Natural killer cell treated with Interleukin-12 subunit alpha and Interleukin-12 subunit beta and Interleukin-15 and Interleukin-18, amount 100 ng/mL, for 72 hours (primary cell): Measurements from ENCODE around the gene SRPK2. TPM values are rescaled to one million over a fixed set of nuclear protein-coding genes. Genes with fewer than 3 reads are reported as not detected.
"Not testable (repeated sequence)": the region's sequence is repeated elsewhere in the genome, so short reads cannot be mapped to it uniquely, and the experiment has no call there.

Experiments
- ATAC-seq, 2 donors: fragments of 150-1000 bp; cut with Tn5 transposase in 1 of 2; sonication (Bioruptor Pico), chemical (Tn5 transposase) in 1 of 2; 2 replicates each; pipeline ENCODE4 v1.10.0; 2021
- DNase-seq: peaks from one replicate; pipeline ENCODE4 v3.0.0; 2022; ENCODE audit warnings: low spot score
- H3K27ac Mint-ChIP-seq, 2 donors: 1 replicate in 1 of 2; 2 replicates in 1 of 2; pipeline ENCODE4 v1.8.0; 2022; ENCODE audit warnings: mixed read lengths in 2 of 2, mild to moderate bottlenecking in 1 of 2, moderate library complexity in 1 of 2
- H3K27me3 Mint-ChIP-seq, 2 donors: 1 replicate in 1 of 2; 2 replicates in 1 of 2; pipeline ENCODE4 v1.8.0; 2022; ENCODE audit warnings: mixed read lengths in 2 of 2
- H3K36me3 Mint-ChIP-seq: one replicate; pipeline ENCODE4 v1.8.0; 2022; ENCODE audit warnings: mixed read lengths
- H3K4me1 Mint-ChIP-seq, 2 donors: 1 replicate in 1 of 2; 2 replicates in 1 of 2; pipeline ENCODE4 v1.8.0; 2022; ENCODE audit warnings: low read depth in 2 of 2, mixed read lengths in 2 of 2, mild to moderate bottlenecking in 1 of 2
- H3K4me3 Mint-ChIP-seq: one replicate; pipeline ENCODE4 v1.8.0; 2022; ENCODE audit warnings: mixed read lengths
- H3K9me3 Mint-ChIP-seq: 2 replicates; pipeline ENCODE4 v1.8.0; 2022; ENCODE audit warnings: mixed read lengths
- total RNA-seq, 2 donors: library from RNA; stranded (reverse); gene quantifications; one replicate each; pipeline ENCODE4 v1.2.3, GENCODE V29; 2022

The SRPK2 gene
- total RNA-seq, 2 donors from 2014 or later, result 39.1 to 47.3 TPM

GRCh38 chr7:105245398-105246114 is 143.2 kb downstream of the SRPK2 start:
- no peak for DNase-seq
- H3K27me3 Mint-ChIP-seq, result no peaks in the 10 kb centered on the region
- no peaks in the 10 kb centered on the region for H3K9me3 Mint-ChIP-seq
- no peak for ATAC-seq
- H3K27ac Mint-ChIP-seq, result no peak overlapping the region
- no peaks in the 10 kb centered on the region for H3K36me3 Mint-ChIP-seq
- H3K4me1 Mint-ChIP-seq, result peaks cover 13 to 24% of the 10 kb centered on the region in 2 donors
- H3K4me3 Mint-ChIP-seq, result no peak overlapping the region

GRCh38 chr7:105244594-105244993 is 144.1 kb downstream of the SRPK2 start:
- no peak overlapping the region for H3K27ac Mint-ChIP-seq
- no peaks in the 10 kb centered on the region for H3K9me3 Mint-ChIP-seq
- H3K36me3 Mint-ChIP-seq, result no peaks in the 10 kb centered on the region
- DNase-seq, result no peak
- peaks cover 13 to 29% of the 10 kb centered on the region in 2 donors for H3K4me1 Mint-ChIP-seq
- no peak for ATAC-seq
- H3K4me3 Mint-ChIP-seq, result no peak overlapping the region
- no peaks in the 10 kb centered on the region for H3K27me3 Mint-ChIP-seq

DNA sequence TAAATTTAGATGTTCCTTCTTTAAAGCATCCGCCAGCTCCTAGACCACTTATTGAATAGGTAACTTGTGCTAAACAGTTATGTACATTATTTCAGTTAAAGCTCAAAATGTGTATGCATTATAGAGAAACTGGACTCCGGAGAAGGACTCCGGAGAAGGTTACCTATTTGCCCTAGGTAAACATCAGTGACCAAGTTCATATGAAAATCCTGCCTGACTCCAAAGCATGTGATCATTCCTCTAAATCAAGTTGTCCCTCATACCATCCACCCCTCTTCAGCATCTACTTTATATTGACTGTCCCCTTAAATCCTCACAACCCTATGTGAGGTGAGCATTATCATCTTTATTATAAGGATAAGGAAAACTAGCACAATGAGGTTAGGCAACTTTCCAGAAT is 147.5 kb downstream of the SRPK2 start:
- H3K4me3 Mint-ChIP-seq, result no peak overlapping the region
- DNase-seq (no peak), ATAC-seq (no peak)
- H3K36me3 Mint-ChIP-seq, result no peaks in the 10 kb centered on the region
- peaks cover 26 to 46% of the 10 kb centered on the region in 2 donors for H3K4me1 Mint-ChIP-seq
- H3K27ac Mint-ChIP-seq, result peak overlapping the region in 1 of 2 donors; percentile 16
- H3K9me3 Mint-ChIP-seq, result no peaks in the 10 kb centered on the region
- no peaks in the 10 kb centered on the region for H3K27me3 Mint-ChIP-seq

- ATAC-seq (peak in 1 of 2 donors; percentile 20), DNase-seq (no peak)
- no peaks in the 10 kb centered on the region for H3K9me3 Mint-ChIP-seq
- H3K4me1 Mint-ChIP-seq, result peaks cover 37 to 56% of the 10 kb centered on the region in 2 donors
- peak overlapping the region in 1 of 2 donors; percentile 6 for H3K27ac Mint-ChIP-seq
- no peaks in the 10 kb centered on the region for H3K27me3 Mint-ChIP-seq
- no peaks in the 10 kb centered on the region for H3K36me3 Mint-ChIP-seq
- H3K4me3 Mint-ChIP-seq, result no peak overlapping the region
Measured at GRCh38 chr7:105238198-105238765, 150.4 kb downstream of the SRPK2 start.

DNA sequence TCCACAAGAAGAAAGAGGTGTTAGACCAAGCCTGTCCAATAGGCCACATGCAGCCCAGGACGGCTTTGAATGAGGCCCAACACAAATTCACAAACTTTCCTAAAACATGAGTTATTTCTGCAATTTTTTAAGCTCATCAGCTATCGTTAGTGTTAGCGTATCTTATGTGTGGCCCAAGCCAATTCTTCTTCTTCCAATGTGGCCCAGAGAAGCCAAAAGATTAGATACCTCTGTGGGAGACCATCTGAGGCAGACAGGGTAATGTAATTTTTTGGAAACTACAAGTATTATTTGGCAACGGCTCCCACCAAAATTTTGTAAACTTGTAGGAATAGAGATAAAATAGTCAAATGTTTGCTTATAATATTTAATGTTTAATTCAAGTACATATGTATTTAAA is 153.8 kb downstream of the SRPK2 start:
- H3K4me1 Mint-ChIP-seq, result peaks cover 37 to 39% of the 10 kb centered on the region in 2 donors
- H3K9me3 Mint-ChIP-seq, result no peaks in the 10 kb centered on the region
- no peak overlapping the region for H3K4me3 Mint-ChIP-seq
- H3K27me3 Mint-ChIP-seq, result no peaks in the 10 kb centered on the region
- no peak overlapping the region for H3K27ac Mint-ChIP-seq
- DNase-seq (no peak), ATAC-seq (no peak)
- no peaks in the 10 kb centered on the region for H3K36me3 Mint-ChIP-seq

- not testable (repeated sequence) for ATAC-seq, H3K36me3 Mint-ChIP-seq, H3K9me3 Mint-ChIP-seq, DNase-seq, H3K27ac Mint-ChIP-seq, H3K4me3 Mint-ChIP-seq, H3K27me3 Mint-ChIP-seq
- H3K4me1 Mint-ChIP-seq, result peaks cover 32% of the 10 kb centered on the region in 2 donors
Measured at GRCh38 chr7:105232829-105233291, 155.9 kb downstream of the SRPK2 start.

DNA sequence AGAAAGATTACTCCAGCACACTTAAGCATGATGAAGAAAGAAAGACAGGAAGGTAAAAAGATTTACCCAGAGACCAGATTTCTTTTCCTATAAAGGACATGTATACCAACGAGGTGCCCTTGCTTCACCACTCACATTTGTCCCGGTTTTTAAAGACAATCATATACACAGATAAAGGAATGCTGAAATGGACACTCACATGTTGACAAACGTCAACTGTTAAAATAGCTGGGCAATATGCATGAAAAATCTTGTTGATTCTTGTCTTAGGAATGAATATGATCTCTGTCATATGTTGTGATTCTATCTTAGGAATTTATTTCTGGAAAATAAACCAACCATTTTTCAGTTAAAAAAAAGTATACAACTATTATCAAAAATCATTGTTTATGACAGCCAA is 158.2 kb downstream of the SRPK2 start:
- H3K9me3 Mint-ChIP-seq, result no peaks in the 10 kb centered on the region
- H3K36me3 Mint-ChIP-seq, result no peaks in the 10 kb centered on the region
- no peak overlapping the region for H3K4me3 Mint-ChIP-seq
- H3K27me3 Mint-ChIP-seq, result no peaks in the 10 kb centered on the region
- DNase-seq (no peak), ATAC-seq (no peak)
- H3K27ac Mint-ChIP-seq, result no peak overlapping the region
- H3K4me1 Mint-ChIP-seq, result peaks cover 10 to 17% of the 10 kb centered on the region in 2 donors

DNA sequence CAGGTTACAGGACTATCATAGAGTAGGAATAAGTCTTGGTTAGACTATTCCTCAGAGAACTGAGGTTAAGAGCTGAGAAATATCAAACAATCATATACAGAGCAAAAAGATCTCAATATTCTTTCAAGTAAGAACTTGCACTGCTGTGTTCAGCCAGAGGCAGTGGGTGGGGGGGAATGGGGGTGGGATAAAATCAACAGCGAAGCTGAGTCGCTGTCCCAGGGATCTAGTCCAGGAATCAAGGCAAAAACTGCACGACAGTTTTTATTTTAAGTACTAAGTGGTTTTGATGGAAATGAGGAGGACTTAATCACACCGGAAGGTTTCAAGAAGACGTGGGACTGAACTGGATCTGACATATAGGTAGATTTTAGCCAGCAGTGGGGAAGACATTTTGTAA is 159.1 kb downstream of the SRPK2 start:
- Mint-ChIP-seq H3K36me3 (no peaks in the 10 kb centered on the region), H3K27ac (no peak overlapping the region), H3K4me1 (peaks cover 14 to 21% of the 10 kb centered on the region in 2 donors), H3K27me3 (no peaks in the 10 kb centered on the region), H3K4me3 (no peak overlapping the region), H3K9me3 (no peaks in the 10 kb centered on the region)
- no peak for ATAC-seq
- no peak for DNase-seq

DNA sequence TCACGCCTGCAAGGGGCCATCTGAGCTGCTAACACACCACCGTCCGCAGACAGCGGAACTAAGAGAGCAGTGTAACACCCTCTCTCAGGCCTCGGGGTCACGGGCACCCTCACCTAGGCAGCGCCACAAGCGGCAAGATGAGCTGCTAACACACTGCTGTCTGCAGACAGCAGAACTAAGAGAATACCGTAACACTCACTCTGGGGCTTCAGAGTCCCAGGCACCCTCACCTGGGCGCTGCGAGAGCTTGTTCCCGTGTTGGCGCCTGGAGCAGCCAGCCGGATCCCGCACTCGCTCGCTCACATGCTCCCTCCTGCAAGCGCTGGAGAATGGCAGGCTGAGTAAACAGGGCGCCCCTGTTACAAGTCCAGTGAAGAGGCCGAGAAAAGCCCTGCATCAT is 160.2 kb downstream of the SRPK2 start:
- Mint-ChIP-seq H3K36me3 (no peaks in the 10 kb centered on the region), H3K27me3 (no peaks in the 10 kb centered on the region), H3K27ac (no peak overlapping the region), H3K9me3 (no peaks in the 10 kb centered on the region), H3K4me1 (peaks cover 12 to 19% of the 10 kb centered on the region in 2 donors), H3K4me3 (no peak overlapping the region)
- ATAC-seq, result no peak
- DNase-seq, result no peak

DNA sequence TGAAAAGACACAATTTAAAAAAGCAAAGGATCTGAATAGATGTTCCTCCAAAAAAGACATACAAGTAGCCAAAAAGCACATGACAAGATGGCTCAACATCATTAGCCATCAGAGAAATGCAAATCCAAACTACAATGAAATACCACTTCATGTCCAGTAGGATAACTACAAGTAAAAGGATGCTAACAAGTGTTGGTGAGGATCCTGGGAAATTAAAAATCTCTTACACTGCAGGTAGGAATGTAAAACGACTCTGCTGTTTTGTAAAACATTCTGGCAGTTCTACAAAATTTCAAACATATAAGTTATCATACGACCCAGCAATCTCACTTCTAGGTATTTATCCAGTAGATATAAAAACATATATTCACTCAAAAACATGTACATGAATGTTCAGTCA is 161.3 kb downstream of the SRPK2 start:
- ATAC-seq, result no peak
- H3K27ac Mint-ChIP-seq, result peak overlapping the region in 1 of 2 donors; percentile 9
- H3K4me3 Mint-ChIP-seq, result no peak overlapping the region
- peaks cover 19 to 22% of the 10 kb centered on the region in 2 donors for H3K4me1 Mint-ChIP-seq
- H3K36me3 Mint-ChIP-seq, result no peaks in the 10 kb centered on the region
- H3K9me3 Mint-ChIP-seq, result no peaks in the 10 kb centered on the region
- H3K27me3 Mint-ChIP-seq, result no peaks in the 10 kb centered on the region
- DNase-seq, result no peak

GRCh38 chr7:105224884-105225651 is 163.7 kb downstream of the SRPK2 start:
- no peaks in the 10 kb centered on the region for H3K27me3 Mint-ChIP-seq
- H3K9me3 Mint-ChIP-seq, result no peaks in the 10 kb centered on the region

DNA sequence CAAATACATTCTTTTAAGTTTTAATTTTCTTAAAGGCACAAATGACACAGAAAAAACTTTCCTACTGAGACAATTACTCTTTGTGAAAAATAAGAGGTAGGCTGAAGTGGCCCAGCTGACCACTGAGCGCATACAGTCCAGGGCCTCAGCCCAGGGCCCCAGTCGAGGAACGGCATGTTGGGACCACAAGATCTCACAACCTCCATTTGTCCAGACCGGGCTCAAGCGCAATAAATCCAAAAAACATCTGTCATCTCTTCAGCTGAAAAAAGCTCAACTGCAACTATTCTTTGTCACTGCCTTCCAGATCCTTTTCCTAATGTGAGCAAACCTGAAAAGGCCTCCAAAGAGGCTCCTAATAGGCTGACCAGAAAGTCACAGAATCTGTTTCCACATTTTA is 165.8 kb downstream of the SRPK2 start:
- Mint-ChIP-seq H3K4me1 (peaks cover 33 to 38% of the 10 kb centered on the region in 2 donors), H3K27me3 (no peaks in the 10 kb centered on the region), H3K27ac (peak overlapping the region in 1 of 2 donors; percentile 40), H3K4me3 (no peak overlapping the region), H3K36me3 (no peaks in the 10 kb centered on the region), H3K9me3 (no peaks in the 10 kb centered on the region)
- DNase-seq (no peak), ATAC-seq (no peak)

More at GRCh38 chr7:105224884-105225651, 163.7 kb downstream of the SRPK2 start:
- ATAC-seq (peak; percentile 61 to 76), DNase-seq (no peak)
- peaks cover 28 to 34% of the 10 kb centered on the region in 2 donors for H3K4me1 Mint-ChIP-seq
- peak overlapping the region; percentile 36 for H3K4me3 Mint-ChIP-seq
- no peaks in the 10 kb centered on the region for H3K36me3 Mint-ChIP-seq
- H3K27ac Mint-ChIP-seq, result peak overlapping the region; percentile 68 to 82

DNA sequence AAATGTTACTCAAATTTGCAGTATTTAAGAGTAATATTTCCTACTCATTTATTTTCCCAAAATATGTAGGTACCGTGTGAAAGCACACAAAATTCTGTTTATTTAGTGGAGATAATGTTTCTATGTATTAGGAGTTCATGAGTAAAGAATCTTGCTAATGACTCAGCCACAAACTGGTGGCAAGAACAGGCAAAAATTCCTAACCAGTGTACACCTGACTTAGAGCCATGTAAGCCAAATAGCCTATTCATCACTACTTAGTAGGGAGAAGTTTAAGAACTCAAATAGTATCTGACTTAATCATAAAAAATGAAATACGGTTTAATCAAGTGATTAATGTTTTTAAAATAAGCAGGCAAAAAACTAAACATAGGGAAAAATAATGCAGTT is 169.0 kb downstream of the SRPK2 start:
- no peak for ATAC-seq
- no peaks in the 10 kb centered on the region for H3K27me3 Mint-ChIP-seq
- H3K4me1 Mint-ChIP-seq, result peaks cover 46 to 50% of the 10 kb centered on the region in 2 donors
- H3K9me3 Mint-ChIP-seq, result no peaks in the 10 kb centered on the region
- no peak overlapping the region for H3K4me3 Mint-ChIP-seq
- H3K36me3 Mint-ChIP-seq, result no peaks in the 10 kb centered on the region
- DNase-seq, result no peak
- H3K27ac Mint-ChIP-seq, result no peak overlapping the region
